Esophagus muscularis mucosa (tissue), 4 donors: ENCODE results near the gene NUF2. TPM values are rescaled to one million over a fixed set of nuclear protein-coding genes. Genes with fewer than 3 reads are reported as not detected.

Source experiments
- DNase-seq: peaks from one replicate; pipeline ENCODE4 v3.0.0-alpha.2; 2017; ENCODE audit errors: extremely low spot score
- H3K27ac ChIP-seq, 4 donors: fragments of 200-600 bp; sonication (generic); replicated peaks in 1 of 4; 1 replicate in 3 of 4; 2 replicates in 1 of 4; pipeline ENCODE4 v1.5.1; 2016 to 2019; ENCODE audit warnings: mild to moderate bottlenecking in 1 of 4
- H3K27me3 ChIP-seq, 4 donors: fragments of 200-600 bp; sonication (generic); one replicate each; pipeline versions ENCODE4 v1.5.1 to v1.6.0; 2016 to 2019
- H3K36me3 ChIP-seq, 4 donors: fragments of 200-600 bp; sonication (generic); one replicate each; pipeline ENCODE4 v1.5.1; 2016 to 2019
- H3K4me1 ChIP-seq, 4 donors: fragments of 200-600 bp; sonication (generic); one replicate each; pipeline ENCODE4 v1.5.1; 2016 to 2019
- H3K4me3 ChIP-seq, 4 donors: fragments of 200-600 bp; sonication (generic); 1 replicate in 2 of 4; 2 replicates in 2 of 4; pipeline ENCODE4 v1.5.1; 2016 to 2019; ENCODE audit warnings: mild to moderate bottlenecking in 4 of 4, moderate library complexity in 1 of 4
- H3K9me3 ChIP-seq, 4 donors: fragments of 200-600 bp; sonication (generic); 1 replicate in 3 of 4; 2 replicates in 1 of 4; pipeline ENCODE4 v1.5.1; 2016 to 2019
- EP300 ChIP-seq: sonication (generic); formaldehyde crosslinking; IDR thresholded peaks from one replicate; pipeline ENCODE4 v1.6.1; 2017; ENCODE audit warnings: antibody characterized with exemption
- POLR2A ChIP-seq: fragments of 450-650 bp; IDR thresholded peaks from one replicate; pipeline ENCODE4 v1.6.1; 2017; ENCODE audit warnings: antibody characterized with exemption, moderate library complexity, mild to moderate bottlenecking, low read depth
- POLR2AphosphoS5 ChIP-seq, 2 donors: sonication (generic); formaldehyde crosslinking; IDR thresholded peaks; one replicate each; pipeline ENCODE4 v1.6.1; 2017; ENCODE audit warnings: antibody characterized with exemption in 2 of 2
- WGBS: methylation state at CpG from one replicate; pipeline ENCODE4 v1.1.5; 2018; 5-methylcytosine and 5-hydroxymethylcytosine counted together
- intact Hi-C: fragments of 100-400 bp; cut with DNase I; formaldehyde crosslinking; loops from one replicate; pipeline ENCODE4 v1.15.1; 2023
- total RNA-seq, 4 donors: library from RNA; depleted of rRNA; stranded (reverse); fragments of >200 nt; gene quantifications; one replicate each; pipeline versions ENCODE4 v1.1.0 to v1.2.1, GENCODE V29; 2016
- TF ChIP-seq, protein P1 (sequence below), 3 experiments: fragments of 200-600 bp in 2 of 3; fragments of 450-650 bp in 1 of 3; sonication (generic) in 2 of 3; IDR thresholded peaks; one replicate each; pipeline ENCODE4 v1.5.1; 2017 to 2019; ENCODE audit warnings: antibody characterized with exemption in 3 of 3, mild to moderate bottlenecking in 2 of 3, moderate library complexity in 1 of 3

Gene NUF2
- total RNA-seq, 4 donors from 2014 or later: 0.52 TPM; not detected in 3

DNA sequence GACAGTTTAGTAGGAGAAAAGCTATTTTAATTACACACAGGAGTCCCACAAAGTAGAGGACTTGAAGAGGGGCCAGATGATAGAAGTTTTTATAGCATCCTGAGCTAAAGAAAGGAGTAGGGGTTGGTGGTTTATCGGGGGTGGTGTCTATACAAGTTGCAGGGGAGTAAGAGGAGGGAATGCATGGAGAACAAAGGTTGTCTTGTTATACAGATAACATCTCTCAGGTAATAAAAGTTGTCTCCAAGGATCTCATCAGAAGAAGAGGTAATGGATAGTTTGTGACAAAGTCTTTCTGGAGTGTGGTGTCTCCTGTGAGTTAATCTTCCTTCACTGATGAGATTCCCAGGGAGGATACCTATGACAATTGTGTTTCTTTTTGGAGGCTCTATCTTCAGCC, 23.4 kb upstream of the NUF2 start:
- Histone ChIP-seq H3K4me3 (no peak overlapping the region), H3K4me1 (no peaks in the 10 kb centered on the region), H3K27ac (no peak overlapping the region), H3K27me3 (no peaks in the 10 kb centered on the region), H3K36me3 (peaks cover 0 to 30% (median 1%) of the 10 kb centered on the region in 4 donors), H3K9me3 (no peaks in the 10 kb centered on the region)
- WGBS: 67% methylated on average over 1 of the region's 1 CpG
- no peak for TF ChIP-seq POLR2AphosphoS5 (IDR thresholded peaks at IDR 0.05)
- no peak for TF ChIP-seq POLR2A
- intact Hi-C loops: no loop called here
- no peak for DNase-seq

DNA sequence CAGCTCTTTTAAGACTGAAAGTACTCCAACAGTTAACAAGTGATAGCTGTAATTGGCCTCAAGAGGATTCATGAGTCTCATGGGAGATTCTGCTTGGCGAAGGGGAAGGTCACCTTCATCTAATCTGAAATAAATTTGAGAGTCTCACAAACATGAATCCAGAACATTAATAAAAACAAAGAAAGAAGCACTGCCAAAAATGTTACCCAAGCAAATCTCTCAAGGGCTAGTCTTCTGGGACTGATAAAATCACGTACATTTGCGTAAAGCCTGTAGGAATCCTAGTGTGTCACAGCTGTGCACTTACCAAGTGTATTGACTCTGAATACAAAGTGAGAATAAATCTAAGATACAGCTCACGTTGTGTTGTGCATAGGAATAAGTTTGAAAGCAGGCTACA, 21.2 kb upstream of the NUF2 start:
- WGBS: 80% methylated on average over 4 of the region's 4 CpGs

DNA sequence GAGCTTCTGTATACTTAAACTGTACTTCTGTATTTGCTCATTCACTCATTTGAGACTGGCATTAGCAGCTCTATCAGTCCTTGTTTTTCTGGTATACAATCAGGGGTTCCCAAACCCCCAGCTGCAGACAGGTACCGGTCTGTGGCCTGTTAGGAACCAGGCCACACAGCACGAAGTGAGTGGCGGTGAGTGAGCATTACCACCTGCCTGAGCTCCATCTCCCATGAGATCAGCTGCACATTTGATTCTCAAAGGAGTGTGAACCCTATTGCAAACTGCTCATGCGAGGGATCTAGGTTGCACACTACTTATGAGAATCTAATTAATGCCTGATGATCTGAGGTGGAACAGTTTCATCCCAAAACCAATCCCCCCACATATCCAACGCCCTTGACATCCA, 18.2 kb upstream of the NUF2 start:
- H3K9me3 ChIP-seq: no peaks in the 10 kb centered on the region
- 93% methylated on average over 5 of the region's 5 CpGs for WGBS
- H3K27ac ChIP-seq: no peak overlapping the region
- no peaks in the 10 kb centered on the region for H3K27me3 ChIP-seq
- H3K4me1 ChIP-seq: no peaks in the 10 kb centered on the region
- intact Hi-C loops: no loop called here
- H3K4me3 ChIP-seq: no peak overlapping the region
- H3K36me3 ChIP-seq: peaks cover 0 to 45% (median 3%) of the 10 kb centered on the region in 4 donors
- TF ChIP-seq POLR2A (no peak), EP300 (no peak), POLR2AphosphoS5 (IDR thresholded peaks at IDR 0.05) (no peak)
- TF ChIP-seq, protein P1, sequence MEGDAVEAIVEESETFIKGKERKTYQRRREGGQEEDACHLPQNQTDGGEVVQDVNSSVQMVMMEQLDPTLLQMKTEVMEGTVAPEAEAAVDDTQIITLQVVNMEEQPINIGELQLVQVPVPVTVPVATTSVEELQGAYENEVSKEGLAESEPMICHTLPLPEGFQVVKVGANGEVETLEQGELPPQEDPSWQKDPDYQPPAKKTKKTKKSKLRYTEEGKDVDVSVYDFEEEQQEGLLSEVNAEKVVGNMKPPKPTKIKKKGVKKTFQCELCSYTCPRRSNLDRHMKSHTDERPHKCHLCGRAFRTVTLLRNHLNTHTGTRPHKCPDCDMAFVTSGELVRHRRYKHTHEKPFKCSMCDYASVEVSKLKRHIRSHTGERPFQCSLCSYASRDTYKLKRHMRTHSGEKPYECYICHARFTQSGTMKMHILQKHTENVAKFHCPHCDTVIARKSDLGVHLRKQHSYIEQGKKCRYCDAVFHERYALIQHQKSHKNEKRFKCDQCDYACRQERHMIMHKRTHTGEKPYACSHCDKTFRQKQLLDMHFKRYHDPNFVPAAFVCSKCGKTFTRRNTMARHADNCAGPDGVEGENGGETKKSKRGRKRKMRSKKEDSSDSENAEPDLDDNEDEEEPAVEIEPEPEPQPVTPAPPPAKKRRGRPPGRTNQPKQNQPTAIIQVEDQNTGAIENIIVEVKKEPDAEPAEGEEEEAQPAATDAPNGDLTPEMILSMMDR (IDR thresholded peaks at IDR 0.05): no peak
- no peak for DNase-seq

More for the DNA sequence above, 21.2 kb upstream of the NUF2 start:
- intact Hi-C loops: no loop called here
- Histone ChIP-seq H3K9me3 (no peaks in the 10 kb centered on the region), H3K27ac (no peak overlapping the region), H3K36me3 (peaks cover 0 to 48% (median 3%) of the 10 kb centered on the region in 4 donors), H3K4me3 (no peak overlapping the region), H3K27me3 (no peaks in the 10 kb centered on the region), H3K4me1 (no peaks in the 10 kb centered on the region)
- no peak for TF ChIP-seq POLR2AphosphoS5 (IDR thresholded peaks at IDR 0.05)
- TF ChIP-seq EP300: no peak
- TF ChIP-seq, protein P1 (IDR thresholded peaks at IDR 0.05): no peak
- no peak for TF ChIP-seq POLR2A
- DNase-seq: no peak

GRCh38 chr1:163305441-163305840, 16.3 kb upstream of the NUF2 start:
- WGBS: 93% methylated on average over 1 of the region's 1 CpG
- TF ChIP-seq, protein P1 (IDR thresholded peaks at IDR 0.05): no peak
- TF ChIP-seq POLR2AphosphoS5 (IDR thresholded peaks at IDR 0.05) (no peak), EP300 (no peak), POLR2A (no peak)
- intact Hi-C loops: no loop called here

DNA sequence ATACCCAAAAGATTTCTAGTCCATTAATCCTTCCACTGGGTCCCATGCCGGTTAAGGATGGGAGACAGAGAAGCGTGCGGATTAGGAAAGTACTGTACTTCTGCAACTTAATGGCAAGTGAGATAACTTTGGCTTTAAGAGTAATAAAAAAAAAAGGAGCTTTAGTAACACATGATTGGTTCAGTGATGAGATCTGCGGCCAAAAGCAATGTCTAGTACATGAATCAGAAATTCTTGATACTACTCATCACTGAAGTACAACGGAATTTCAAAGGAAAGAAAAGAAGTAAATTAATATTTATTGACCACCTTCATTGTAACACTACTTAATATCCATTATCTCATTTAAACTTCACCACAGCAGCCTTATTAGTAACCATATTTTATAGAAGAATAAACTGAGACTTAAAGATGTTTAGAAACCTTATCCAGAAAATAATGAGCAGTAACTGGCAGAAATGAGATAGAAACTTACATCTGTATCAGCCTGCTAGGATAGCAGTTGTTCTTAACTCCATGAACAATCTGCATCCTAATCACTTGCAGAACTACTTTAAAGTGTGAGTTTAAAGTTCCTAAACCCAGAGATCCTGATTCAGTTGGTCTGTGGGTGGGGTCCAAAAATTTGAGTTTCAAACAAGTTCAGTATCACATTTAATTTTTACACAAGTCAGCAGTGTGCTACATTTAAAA, 14.1 kb upstream of the NUF2 start:
- DNase-seq: no peak
- TF ChIP-seq EP300 (no peak), POLR2AphosphoS5 (IDR thresholded peaks at IDR 0.05) (no peak), POLR2A (no peak)
- TF ChIP-seq, protein P1 (IDR thresholded peaks at IDR 0.05): no peak

More at GRCh38 chr1:163305441-163305840, 16.3 kb upstream of the NUF2 start:
- H3K4me1 ChIP-seq: no peaks in the 10 kb centered on the region
- H3K36me3 ChIP-seq: peaks cover 0 to 35% (median 2%) of the 10 kb centered on the region in 4 donors
- no peaks in the 10 kb centered on the region for H3K9me3 ChIP-seq
- no peaks in the 10 kb centered on the region for H3K27me3 ChIP-seq
- no peak overlapping the region for H3K4me3 ChIP-seq
- H3K27ac ChIP-seq: no peak overlapping the region
- no peak for DNase-seq

More for the DNA sequence above, 14.1 kb upstream of the NUF2 start:
- peaks cover 0 to 20% (median 2%) of the 10 kb centered on the region in 4 donors for H3K36me3 ChIP-seq
- no peaks in the 10 kb centered on the region for H3K4me1 ChIP-seq
- no peak overlapping the region for H3K4me3 ChIP-seq
- no peaks in the 10 kb centered on the region for H3K9me3 ChIP-seq
- no peaks in the 10 kb centered on the region for H3K27me3 ChIP-seq
- 93% methylated on average over 5 of the region's 5 CpGs for WGBS
- intact Hi-C loops: no loop called here
- no peak overlapping the region for H3K27ac ChIP-seq
